HEK293 (cell line): ENCODE results near the gene CACNA1B.

Experiments used
- ZBTB21 ChIP-seq: fragments of 450-650 bp; formaldehyde crosslinking; IDR thresholded peaks from 2 replicates; pipeline ENCODE4 v1.5.1; 2017; ENCODE audit warnings: missing biosample characterization, missing genetic modification characterization
- ZNF830 ChIP-seq: fragments of 450-650 bp; IDR thresholded peaks from 2 replicates; pipeline ENCODE4 v1.5.0; 2018; ENCODE audit warnings: missing biosample characterization, missing genetic modification characterization, low read depth, mild to moderate bottlenecking, moderate library complexity

- TF ChIP-seq ZBTB21 (no peak), ZNF830 (no peak)
These were observed 11.1 kb upstream of the CACNA1B start for GRCh38 chr9:137866226-137867141.
